Renal pelvis (tissue), 4 donors: ENCODE data around the gene PHACTR2. TPM values are rescaled to one million over a fixed set of nuclear protein-coding genes. Genes with fewer than 3 reads are reported as not detected.
"Not testable (repeated sequence)": the region's sequence is repeated elsewhere in the genome, so short reads cannot be mapped to it uniquely, and the experiment has no call there.

Experiments
- DNase-seq: peaks from one replicate; pipeline ENCODE4 v3.0.0-alpha.2; 2013
- polyA plus RNA-seq, 3 donors: library from polyadenylated mRNA; unstranded; fragments of 120-200 nt; gene quantifications; one replicate each; pipeline ENCODE4 v1.2.1, GENCODE V29; 2013; ENCODE audit not compliant: insufficient read length in 3 of 3

PHACTR2 gene
- polyA plus RNA-seq, 3 donors: 26.7 to 33.6 (median 32.3) TPM

GRCh38 chr6:143738072-143738690 is 60.4 kb downstream of the PHACTR2 start:
- not testable (repeated sequence) for DNase-seq

- DNase-seq: no peak
These were observed 61.6 kb downstream of the PHACTR2 start for GRCh38 chr6:143739341-143739851.

GRCh38 chr6:143740213-143740612 is 62.4 kb downstream of the PHACTR2 start:
- DNase-seq: no peak

GRCh38 chr6:143741480-143741879 is 63.7 kb downstream of the PHACTR2 start:
- no peak for DNase-seq

GRCh38 chr6:143742070-143742954 is 64.5 kb downstream of the PHACTR2 start:
- no peak for DNase-seq

GRCh38 chr6:143742955-143743255 is 65.1 kb downstream of the PHACTR2 start:
- DNase-seq: no peak

GRCh38 chr6:143743301-143744166 is 65.8 kb downstream of the PHACTR2 start:
- peak; percentile 65 for DNase-seq

GRCh38 chr6:143744551-143745165 is 66.9 kb downstream of the PHACTR2 start:
- no peak for DNase-seq

- DNase-seq: peak; percentile 71
These were observed 67.7 kb downstream of the PHACTR2 start for GRCh38 chr6:143745166-143746133.

- DNase-seq: no peak
These were observed 68.7 kb downstream of the PHACTR2 start for GRCh38 chr6:143746202-143747119.

- DNase-seq: no peak
These were observed 69.6 kb downstream of the PHACTR2 start for GRCh38 chr6:143747347-143747842.

- DNase-seq: no peak
These were observed 72.1 kb downstream of the PHACTR2 start for GRCh38 chr6:143749891-143750290.

GRCh38 chr6:143750877-143751276 is 73.1 kb downstream of the PHACTR2 start:
- no peak for DNase-seq

- no peak for DNase-seq
These were observed 74.7 kb downstream of the PHACTR2 start for GRCh38 chr6:143752459-143752858.

- no peak for DNase-seq
These were observed 75.9 kb downstream of the PHACTR2 start for GRCh38 chr6:143753678-143754077.

GRCh38 chr6:143754204-143754603 is 76.4 kb downstream of the PHACTR2 start:
- no peak for DNase-seq

GRCh38 chr6:143755301-143755744 is 77.6 kb downstream of the PHACTR2 start:
- DNase-seq: no peak

- DNase-seq: no peak
These were observed 79.6 kb downstream of the PHACTR2 start for GRCh38 chr6:143757346-143757832.

- DNase-seq: no peak
These were observed 80.8 kb downstream of the PHACTR2 start for GRCh38 chr6:143758551-143758950.
